AG09319 (cell line): ENCODE results near the gene MSTO1.
"Not testable (repeated sequence)": the region's sequence is repeated elsewhere in the genome, so short reads cannot be mapped to it uniquely, and the experiment has no call there.

Experiments used
- DNase-seq: peaks from one replicate; pipeline ENCODE4 v3.0.0-alpha.2; 2010; ENCODE audit warnings: low read depth; ENCODE audit errors: extremely low read depth
- TF ChIP-seq, protein P1 (sequence below): IDR thresholded peaks from 2 replicates; pipeline ENCODE4 v1.5.1; 2011; ENCODE audit warnings: low read depth, mild to moderate bottlenecking, inconsistent platforms, low read length, moderate library complexity

MSTO1 gene

DNA sequence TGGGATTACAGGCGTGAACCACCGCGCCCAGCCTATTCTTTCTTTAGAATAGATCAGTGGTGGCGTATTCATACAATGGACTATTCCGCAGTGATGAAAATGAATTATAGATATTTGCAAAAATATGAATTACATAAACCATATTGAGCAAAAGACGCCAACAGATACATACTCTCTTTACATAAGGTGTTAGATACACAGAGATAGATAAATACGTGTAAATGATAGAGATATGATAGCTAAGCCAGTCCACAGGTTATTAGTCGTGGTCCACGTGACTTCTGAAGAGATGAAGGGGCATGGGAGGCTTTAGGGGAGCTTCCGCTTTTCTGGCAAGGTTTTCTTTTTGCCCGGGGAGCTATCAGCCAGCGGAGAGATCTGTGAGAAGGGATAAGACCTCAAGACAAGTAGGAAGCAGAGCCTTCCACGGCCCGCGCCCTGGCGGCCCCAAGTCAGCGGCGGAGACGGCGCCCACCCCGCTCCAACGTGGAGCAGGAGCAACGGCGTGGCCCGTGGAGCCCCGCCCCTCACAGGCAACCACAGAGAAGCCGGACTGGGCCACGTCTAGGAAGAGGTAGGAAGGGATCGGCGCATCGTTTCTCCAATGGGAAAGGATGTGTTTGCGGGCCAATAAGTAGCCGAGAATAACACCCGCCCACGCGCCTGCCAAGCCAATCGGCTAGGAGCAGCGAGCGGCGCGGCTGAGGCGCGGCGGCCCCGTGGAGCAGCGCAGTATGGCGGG, at the start of gene MSTO1:
Gene MSTO1, plus strand, starts transcription at position 704 of the 742 bp plus-strand sequence. Its CDS starts 31 bp downstream, at position 735.
- peak; percentile 92 for DNase-seq
- TF ChIP-seq, protein P1, sequence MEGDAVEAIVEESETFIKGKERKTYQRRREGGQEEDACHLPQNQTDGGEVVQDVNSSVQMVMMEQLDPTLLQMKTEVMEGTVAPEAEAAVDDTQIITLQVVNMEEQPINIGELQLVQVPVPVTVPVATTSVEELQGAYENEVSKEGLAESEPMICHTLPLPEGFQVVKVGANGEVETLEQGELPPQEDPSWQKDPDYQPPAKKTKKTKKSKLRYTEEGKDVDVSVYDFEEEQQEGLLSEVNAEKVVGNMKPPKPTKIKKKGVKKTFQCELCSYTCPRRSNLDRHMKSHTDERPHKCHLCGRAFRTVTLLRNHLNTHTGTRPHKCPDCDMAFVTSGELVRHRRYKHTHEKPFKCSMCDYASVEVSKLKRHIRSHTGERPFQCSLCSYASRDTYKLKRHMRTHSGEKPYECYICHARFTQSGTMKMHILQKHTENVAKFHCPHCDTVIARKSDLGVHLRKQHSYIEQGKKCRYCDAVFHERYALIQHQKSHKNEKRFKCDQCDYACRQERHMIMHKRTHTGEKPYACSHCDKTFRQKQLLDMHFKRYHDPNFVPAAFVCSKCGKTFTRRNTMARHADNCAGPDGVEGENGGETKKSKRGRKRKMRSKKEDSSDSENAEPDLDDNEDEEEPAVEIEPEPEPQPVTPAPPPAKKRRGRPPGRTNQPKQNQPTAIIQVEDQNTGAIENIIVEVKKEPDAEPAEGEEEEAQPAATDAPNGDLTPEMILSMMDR: no peak

- DNase-seq: peak; percentile 12
These were observed 48.0 kb upstream of the MSTO1 start for GRCh38 chr1:155561779-155562580.

GRCh38 chr1:155562581-155563376, 47.2 kb upstream of the MSTO1 start, which contains the start of gene ASH1L:
Gene ASH1L, minus strand, starts transcription at chr1:155562803. Its CDS starts 41,284 bp downstream, at chr1:155521519.
- TF ChIP-seq, protein P1: no peak
- DNase-seq: peak; percentile 80

DNA sequence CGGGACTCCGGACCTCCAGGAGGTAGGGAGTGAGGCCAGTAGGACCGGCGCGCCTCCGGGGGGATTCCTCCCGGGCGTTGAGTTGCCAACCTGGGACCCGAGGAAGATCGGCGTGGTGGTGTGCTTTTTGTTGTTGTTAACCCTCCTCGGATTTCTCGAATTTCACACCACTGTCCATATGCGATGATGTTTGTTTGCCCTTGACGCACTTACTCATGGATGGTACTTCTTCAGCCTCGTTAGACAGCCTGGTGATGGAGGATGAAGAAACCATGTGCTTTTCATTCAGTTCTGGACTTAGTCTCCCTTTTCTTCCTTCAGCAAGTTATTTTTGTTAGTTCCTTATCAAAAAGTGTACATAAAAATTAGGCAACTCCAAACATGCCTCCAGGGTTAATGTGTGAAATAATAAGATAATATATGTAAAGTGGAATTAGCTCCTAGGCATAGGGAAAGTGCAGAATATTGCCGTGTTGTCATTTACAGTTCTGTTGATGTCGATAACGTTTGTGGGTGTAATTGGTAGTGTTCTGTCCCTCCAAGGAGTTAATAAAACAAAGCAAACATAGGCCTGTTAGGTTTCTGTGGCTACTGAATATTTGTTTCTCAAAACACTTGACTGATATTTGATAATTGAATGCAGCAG, 46.5 kb upstream of the MSTO1 start:
- not testable (repeated sequence) for DNase-seq

GRCh38 chr1:155569988-155570592, 39.9 kb upstream of the MSTO1 start:
- DNase-seq: no peak
- TF ChIP-seq, protein P1: no peak

GRCh38 chr1:155570593-155570990, 39.4 kb upstream of the MSTO1 start:
- TF ChIP-seq, protein P1: no peak
- no peak for DNase-seq

GRCh38 chr1:155574077-155574476, 35.9 kb upstream of the MSTO1 start:
- no peak for DNase-seq
- TF ChIP-seq, protein P1: no peak

DNA sequence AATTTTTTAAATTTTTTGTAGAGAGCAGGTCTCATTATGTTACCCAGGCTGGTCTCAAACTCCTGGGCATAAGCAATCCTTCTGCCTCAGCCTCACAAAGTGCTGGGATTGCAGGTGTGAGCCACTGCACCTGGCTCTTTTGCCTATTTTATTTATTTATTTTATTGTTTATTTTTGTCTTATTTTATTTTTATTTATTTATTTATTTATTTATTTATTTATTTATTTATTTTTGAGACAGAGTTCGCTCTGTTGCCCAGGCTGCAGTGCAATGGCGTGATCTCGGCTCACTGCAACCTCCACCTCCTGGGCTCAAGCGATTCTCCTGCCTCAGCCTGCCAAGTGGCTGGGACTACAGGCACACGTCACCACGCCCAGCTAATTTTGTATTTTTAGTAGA, 34.4 kb upstream of the MSTO1 start:
- DNase-seq: not testable (repeated sequence)

DNA sequence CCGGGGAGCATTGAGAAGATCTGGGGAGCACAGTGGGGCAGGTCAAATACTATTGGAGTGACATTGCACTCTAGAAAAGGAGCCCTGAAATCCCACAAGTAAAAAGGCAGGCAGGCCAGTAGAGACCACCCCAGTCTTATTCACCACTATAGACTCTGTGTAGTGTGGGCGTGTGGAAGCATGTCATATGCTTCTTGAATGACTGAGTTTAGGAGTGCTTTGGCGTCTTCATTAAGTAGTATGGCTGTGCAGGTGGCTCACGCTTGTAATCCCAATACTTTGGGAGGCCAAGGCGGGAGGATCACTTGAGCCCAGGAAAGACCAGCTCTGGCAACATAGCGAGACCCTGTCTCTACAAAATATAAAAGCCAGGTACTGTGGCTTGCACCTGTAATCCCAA, 26.2 kb upstream of the MSTO1 start:
- DNase-seq: not testable (repeated sequence)

- DNase-seq: not testable (repeated sequence)
These were observed 20.7 kb upstream of the MSTO1 start for GRCh38 chr1:155589282-155589681.

- DNase-seq: not testable (repeated sequence)
These were observed 19.3 kb upstream of the MSTO1 start for GRCh38 chr1:155590516-155591247.
